Adrenal gland (tissue), 5 donors: ENCODE data around the gene SMPD4.
"Not testable (repeated sequence)": the region's sequence is repeated elsewhere in the genome, so short reads cannot be mapped to it uniquely, and the experiment has no call there.

ENCODE experiments used
- CTCF ChIP-seq, 6 experiments: fragments of 450-650 bp in 4 of 6; fragments of 200-600 bp in 2 of 6; sonication (generic) in 1 of 6; IDR thresholded peaks; 1 replicate in 5 of 6; 2 replicates in 1 of 6; pipeline versions ENCODE4 v1.5.1 to v1.8.0; 2016 to 2021; ENCODE audit warnings: antibody characterized with exemption in 6 of 6, mild to moderate bottlenecking in 2 of 6, moderate library complexity in 1 of 6
- POLR2A ChIP-seq, 2 donors: fragments of 450-650 bp; IDR thresholded peaks; one replicate each; pipeline ENCODE4 v1.6.1; 2017; ENCODE audit warnings: antibody characterized with exemption in 2 of 2, mild to moderate bottlenecking in 2 of 2, moderate library complexity in 1 of 2
- donor health status: DM: no; HTN: no; CAD: no.

- TF ChIP-seq CTCF, POLR2A (IDR thresholded peaks at IDR 0.05): not testable (repeated sequence)
Observed at GRCh38 chr2:130139331-130140280, 41.8 kb downstream of the SMPD4 start.
